HCT116 (cell line): ENCODE data around the gene RAB4B. TPM values are rescaled to one million over a fixed set of nuclear protein-coding genes. Genes with fewer than 3 reads are reported as not detected.
A peak's percentile ranks its signal among the peaks of the same experiment; 100 is the strongest.

Experiments
- ATAC-seq: fragments of 200-7000 bp; cut with Tn5 transposase; 2 replicates; pipeline ENCODE4 v1.9.1; 2020; ENCODE audit warnings: mild to moderate bottlenecking, moderate library complexity
- BruUV-seq: library from RNA; stranded (reverse); fragments of 400-500 nt; replicated peaks from 2 replicates; lab custom pipeline; 2021; lab: Mats Ljungman, UMichigan
- CTCF ChIA-PET: fragments of 300-600 bp; sonication (Branson Sonifier 250); formaldehyde crosslinking; loops from one replicate; lab custom pipeline; 2021; ENCODE audit warnings: antibody characterized with exemption; lab: Charles Lee
- POLR2A ChIA-PET: fragments of 300-600, 350-600 bp; sonication (Branson Sonifier 250); formaldehyde crosslinking; loops from one replicate; lab custom pipeline; 2021; ENCODE audit warnings: antibody characterized with exemption; lab: Charles Lee
- RAD21 ChIA-PET, 2 experiments: fragments of 300-600 bp; sonication (Branson Sonifier 250); formaldehyde crosslinking; loops; one replicate each; lab custom pipeline; 2023; ENCODE audit warnings: low total read pairs in 2 of 2; ENCODE audit not compliant: uncharacterized antibody in 2 of 2, unreplicated experiment in 2 of 2, low non-redundant PET in 1 of 2; lab: Charles Lee
- DNase-seq: peaks from one replicate; pipeline ENCODE4 v3.0.0-alpha.2; 2010; ENCODE audit warnings: low read depth, low spot score
- H2AFZ ChIP-seq: fragments of 200-600 bp; shearing (Covaris generic), sonication (generic); 2 replicates; pipeline ENCODE4 v1.6.1; 2017; ENCODE audit warnings: low read depth, mixed run types, mixed read lengths, antibody characterized with exemption, low read length; ENCODE audit not compliant: poor library complexity, severe bottlenecking
- H3K27ac ChIP-seq: 2 replicates; pipeline ENCODE4 v1.5.1; 2012; ENCODE audit warnings: low read depth, low read length
- H3K27me3 ChIP-seq: fragments of 200-600 bp; sonication (generic); 2 replicates; pipeline ENCODE4 v1.6.1; 2016; ENCODE audit warnings: mixed run types, low read length, mixed read lengths; ENCODE audit not compliant: insufficient read depth
- H3K36me3 ChIP-seq, 2 experiments: fragments of 200-500 bp in 1 of 2; fragments of 200-600 bp in 1 of 2; sonication (Bioruptor generic) in 1 of 2; sonication (generic) in 1 of 2; 2 replicates each; pipeline versions ENCODE4 v1.5.1 to v1.6.1; 2014 to 2016; ENCODE audit warnings: low read length in 2 of 2, inconsistent platforms in 1 of 2, mixed read lengths in 1 of 2, mixed run types in 1 of 2; ENCODE audit not compliant: insufficient read depth in 2 of 2, control insufficient read depth in 1 of 2
- H3K4me1 ChIP-seq, 2 experiments: fragments of 200-600 bp in 1 of 2; sonication (generic) in 1 of 2; 2 replicates each; pipeline versions ENCODE4 v1.5.1 to v1.6.1; 2012 to 2017; ENCODE audit warnings: low read length in 2 of 2, inconsistent platforms in 1 of 2, mild to moderate bottlenecking in 1 of 2, mixed read lengths in 1 of 2, mixed run types in 1 of 2, moderate library complexity in 1 of 2; ENCODE audit not compliant: insufficient read depth in 2 of 2, control insufficient read depth in 1 of 2
- H3K4me2 ChIP-seq: fragments of 200-600 bp; sonication (generic); 2 replicates; pipeline ENCODE4 v1.6.1; 2017; ENCODE audit warnings: mixed run types, low read length, mixed read lengths
- H3K4me3 ChIP-seq, 2 experiments: fragments of 200-600 bp in 1 of 2; sonication (generic) in 1 of 2; replicated peaks in 1 of 2; 2 replicates each; pipeline ENCODE4 v1.5.1; 2011 to 2016; ENCODE audit warnings: low read length in 2 of 2, control low read depth in 1 of 2, low read depth in 1 of 2, mild to moderate bottlenecking in 1 of 2, mixed read lengths in 1 of 2, mixed run types in 1 of 2
- H3K79me2 ChIP-seq: fragments of 200-600 bp; sonication (generic); 2 replicates; pipeline ENCODE4 v1.6.1; 2017; ENCODE audit warnings: mild to moderate bottlenecking, mixed run types, low read length, moderate library complexity, mixed read lengths; ENCODE audit not compliant: insufficient read depth
- H3K9ac ChIP-seq: fragments of 200-600 bp; sonication (generic); 2 replicates; pipeline ENCODE4 v1.6.1; 2016; ENCODE audit warnings: low read length, mixed read lengths
- H3K9me2 ChIP-seq: fragments of 200-600 bp; sonication (generic), shearing (Covaris generic); 2 replicates; pipeline ENCODE4 v1.6.1; 2017; ENCODE audit warnings: mixed run types, mild to moderate bottlenecking, moderate library complexity; ENCODE audit not compliant: insufficient read depth
- H3K9me3 ChIP-seq, 2 experiments: fragments of 200-500 bp in 1 of 2; fragments of 200-600 bp in 1 of 2; sonication (Bioruptor generic) in 1 of 2; sonication (generic) in 1 of 2; 2 replicates each; pipeline ENCODE4 v1.6.1; 2014 to 2017; ENCODE audit warnings: low read length in 2 of 2, mixed read lengths in 2 of 2, inconsistent platforms in 1 of 2, low read depth in 1 of 2, mild to moderate bottlenecking in 1 of 2, mixed run types in 1 of 2, moderate library complexity in 1 of 2; ENCODE audit not compliant: control insufficient read depth in 1 of 2, insufficient read depth in 1 of 2
- H4K20me1 ChIP-seq: fragments of 200-600 bp; sonication (generic), shearing (Covaris generic); 2 replicates; pipeline ENCODE4 v1.6.1; 2017; ENCODE audit warnings: mixed run types, mild to moderate bottlenecking, moderate library complexity; ENCODE audit not compliant: insufficient read depth
- ATF3 ChIP-seq: IDR thresholded peaks from 2 replicates; pipeline ENCODE4 v1.6.1; 2012
- CTCF ChIP-seq, 3 experiments: fragments of 200-600 bp in 1 of 3; sonication (generic) in 1 of 3; IDR thresholded peaks in 2 of 3; conservative IDR thresholded peaks in 1 of 3; 2 replicates each; pipeline ENCODE4 v1.5.1; 2012 to 2017; ENCODE audit warnings: low read depth in 2 of 3, low read length in 2 of 3, antibody characterized with exemption in 1 of 3, borderline replicate concordance in 1 of 3, control low read depth in 1 of 3, mild to moderate bottlenecking in 1 of 3, mixed read lengths in 1 of 3, mixed run types in 1 of 3, moderate library complexity in 1 of 3; ENCODE audit not compliant: insufficient read depth in 1 of 3
- EZH2phosphoT487 ChIP-seq: fragments of 200-600 bp; IDR thresholded peaks from 2 replicates; pipeline ENCODE4 v1.6.1; 2018; ENCODE audit warnings: antibody characterized with exemption, borderline replicate concordance
- JUND ChIP-seq: IDR thresholded peaks from 2 replicates; pipeline ENCODE4 v1.6.1; 2012
- POLR2A ChIP-seq: IDR thresholded peaks from 2 replicates; pipeline ENCODE4 v1.7.0; 2011; ENCODE audit warnings: borderline replicate concordance; ENCODE audit not compliant: insufficient read depth, insufficient read length; ENCODE audit errors: extremely low read depth
- RAD21 ChIP-seq: IDR thresholded peaks from 2 replicates; pipeline ENCODE4 v1.6.1; 2012; ENCODE audit warnings: low read depth, mild to moderate bottlenecking
- SP1 ChIP-seq: IDR thresholded peaks from 2 replicates; pipeline ENCODE4 v1.6.1; 2012; ENCODE audit warnings: low read depth
- SRF ChIP-seq: IDR thresholded peaks from 2 replicates; pipeline ENCODE4 v1.6.1; 2012; ENCODE audit warnings: low read depth
- TCF7L2 ChIP-seq: IDR thresholded peaks from 2 replicates; pipeline ENCODE4 v1.7.0; 2011; ENCODE audit warnings: borderline replicate concordance, inconsistent platforms; ENCODE audit not compliant: insufficient read depth, insufficient read length; ENCODE audit errors: extremely low read depth
- YY1 ChIP-seq: IDR thresholded peaks from 2 replicates; pipeline ENCODE4 v1.6.1; 2011; ENCODE audit warnings: low read length, low read depth, moderate library complexity, mild to moderate bottlenecking; ENCODE audit not compliant: insufficient replicate concordance; ENCODE audit errors: extremely low read depth
- ZBTB33 ChIP-seq: IDR thresholded peaks from 2 replicates; pipeline ENCODE4 v1.6.1; 2011; ENCODE audit warnings: mild to moderate bottlenecking, low read length, moderate library complexity; ENCODE audit not compliant: insufficient replicate concordance; ENCODE audit errors: extremely low read depth
- intact Hi-C: fragments of 100-400 bp; cut with micrococcal nuclease; formaldehyde crosslinking; loops from 2 replicates; pipeline ENCODE4 v1.10.0; 2022
- total RNA-seq: library from RNA; stranded (reverse); gene quantifications from one replicate; pipeline ENCODE4 v1.2.1, GENCODE V29; 2021; ENCODE audit not compliant: unreplicated experiment

The RAB4B gene
- total RNA-seq, 1 experiment from 2014 or later: 18.7 TPM

- TF ChIP-seq POLR2A: no peak
- TF ChIP-seq SP1: no peak
- no peak for TF ChIP-seq TCF7L2
- TF ChIP-seq YY1: no peak
These were observed 27.3 kb downstream of the RAB4B start (continued) for GRCh38 chr19:40805258-40805868.

GRCh38 chr19:40806423-40807146 is 28.5 kb downstream of the RAB4B start:
- peaks cover 22 to 67% of the 10 kb centered on the region in 2 experiments for H3K4me1 ChIP-seq
- H3K36me3 ChIP-seq: peaks cover 13 to 21% of the 10 kb centered on the region in 2 experiments; a peak in 2 of 4 replicates
- no peaks in the 10 kb centered on the region for H3K9me3 ChIP-seq
- H3K9ac ChIP-seq: peak overlapping the region; percentile 19; the same call in 1 of the 2 replicates
- RAD21 ChIA-PET: no interaction called here
- ATAC-seq (peak; percentile 69), DNase-seq (peak; percentile 57)
- no peaks in the 10 kb centered on the region for H3K27me3 ChIP-seq
- intact Hi-C loops: loop anchor here (2.0 kb wide), 1 partner anchor 144 kb away; no protein-coding TSS in a partner anchor
- peaks cover 4% of the 10 kb centered on the region; the same call in 1 of the 2 replicates for H4K20me1 ChIP-seq
- CTCF ChIA-PET: interaction anchor here (0.6 to 2.1 kb wide), 13 partner anchors 8 to 193 kb away, joined by 3 to 23 read pairs (median 5); partner anchors contain the start of genes ACTMAP, EGLN2, RAB4B and SNRPA
- peak overlapping the region; percentile 24; the same call in 1 of the 2 replicates for H3K4me2 ChIP-seq
- H3K27ac ChIP-seq: no peak overlapping the region; the same call in 1 of the 2 replicates
- H3K79me2 ChIP-seq: peaks cover 64% of the 10 kb centered on the region
- POLR2A ChIA-PET: interaction anchor here (1.5 kb wide), 1 partner anchor 8 kb away, joined by 3 read pairs; the partner anchor contains the start of gene EGLN2
- no TSS peak for BruUV-seq
- TF ChIP-seq JUND: no peak
- no peak for TF ChIP-seq ZBTB33
- peak; percentile 34 for TF ChIP-seq TCF7L2
- peak; percentile 72 to 93 (median 90); a peak in 5 of 6 replicates for TF ChIP-seq CTCF (IDR thresholded peaks at IDR 0.05 in 2 of 3, conservative IDR thresholded peaks at IDR 0.05 in 1 of 3; ENCODE audit: borderline replicate concordance in 1 of 3, insufficient read depth in 1 of 3, low read depth in 2 of 3, low read length in 2 of 3)
- no peak for TF ChIP-seq EZH2phosphoT487
- TF ChIP-seq RAD21: peak; percentile 61
- TF ChIP-seq SRF: no peak
- TF ChIP-seq ATF3: no peak
- no peak overlapping the region for H2AFZ ChIP-seq
- H3K9me2 ChIP-seq: no peaks in the 10 kb centered on the region
- no peak overlapping the region for H3K4me3 ChIP-seq
